ENCODE data around the gene GAB4. TPM values are rescaled to one million over a fixed set of nuclear protein-coding genes. Genes with fewer than 3 reads are reported as not detected.
"Not testable (repeated sequence)": the region's sequence is repeated elsewhere in the genome, so short reads cannot be mapped to it uniquely, and the experiment has no call there.

GAB4 gene
- total RNA-seq, 1 donor from 2014 or later = not detected

DNA sequence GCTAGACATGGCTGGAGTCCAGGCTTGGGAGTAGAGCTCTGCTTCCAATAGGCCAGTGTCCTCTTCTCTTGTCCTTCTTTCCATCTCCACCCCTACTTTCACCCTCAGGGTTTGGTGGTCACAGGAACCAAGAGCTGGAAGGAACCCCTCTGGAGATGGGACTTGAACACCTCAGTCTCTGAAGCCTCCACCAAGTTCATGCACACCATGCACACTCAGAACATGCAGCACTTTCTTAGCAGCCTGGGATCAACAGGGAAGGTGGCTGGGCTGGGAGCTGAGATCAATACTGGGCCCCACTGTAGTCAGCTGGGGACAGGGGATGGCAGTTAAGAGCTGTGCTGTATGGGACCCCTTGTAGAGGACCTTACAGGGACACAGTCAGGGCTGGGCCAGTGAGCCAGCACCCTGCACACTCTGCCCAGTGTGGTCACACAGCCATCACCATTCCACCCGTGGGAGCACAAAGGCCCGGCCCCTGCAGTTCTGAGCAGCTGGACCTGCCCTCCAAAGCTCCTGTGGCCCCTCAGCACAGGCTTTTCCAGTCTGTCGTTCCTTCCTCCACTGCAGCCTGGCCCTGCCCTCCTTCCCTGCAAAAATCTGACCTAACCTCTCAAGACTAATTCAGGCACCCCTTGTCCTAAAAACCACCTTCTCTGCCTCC lies 47.7 kb downstream of the GAB4 start:
- intact Hi-C loops (cut with micrococcal nuclease) = no loop called here

DNA sequence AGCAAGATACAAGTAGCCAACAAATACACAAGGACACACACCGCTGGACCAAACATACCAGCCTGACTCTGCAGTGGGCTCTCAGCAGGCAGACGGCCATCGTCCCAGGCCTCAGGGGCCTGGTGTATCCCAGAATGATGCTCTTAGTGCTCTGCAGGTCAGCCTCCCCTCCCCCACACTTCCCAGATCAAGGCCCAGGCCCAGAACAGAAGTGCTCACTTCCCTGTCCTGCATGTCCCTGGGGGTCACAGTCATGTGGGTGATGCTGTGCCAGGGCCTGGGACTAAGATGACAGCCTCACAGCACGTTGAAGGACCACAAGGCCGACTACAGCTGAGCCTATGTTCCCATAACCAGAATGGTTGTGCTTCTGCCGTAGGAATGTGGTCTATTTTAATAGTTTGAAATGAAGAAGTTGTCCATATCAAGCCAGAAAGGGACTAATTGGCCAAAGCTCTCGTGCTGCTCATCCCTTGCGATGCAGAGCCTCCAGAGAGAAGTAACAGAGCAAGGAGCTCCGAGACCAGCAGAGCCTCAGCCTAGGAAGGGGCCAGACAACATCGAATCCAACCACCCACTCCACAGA lies 48.6 kb downstream of the GAB4 start:
- intact Hi-C loops (cut with micrococcal nuclease) = no loop called here

DNA sequence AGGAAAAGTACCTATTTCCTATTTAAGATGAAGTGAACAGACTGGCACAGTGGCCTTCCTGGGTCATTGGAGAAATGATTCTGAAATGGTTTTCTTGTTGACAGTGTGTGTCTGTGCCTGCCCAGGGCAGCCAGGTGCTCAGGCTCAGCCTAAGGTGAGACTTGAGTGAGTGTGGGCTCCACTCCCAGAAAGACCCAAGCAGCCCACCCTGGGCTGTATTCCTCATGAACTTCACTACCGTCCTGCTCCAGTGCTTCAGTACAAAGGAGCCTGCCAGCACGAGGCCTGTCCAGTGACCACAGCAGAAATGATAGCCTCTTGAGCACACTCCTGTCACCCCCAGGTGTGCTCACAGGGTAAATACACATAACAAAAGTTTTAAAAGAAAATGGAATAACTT lies 49.5 kb downstream of the GAB4 start:
- intact Hi-C loops (cut with micrococcal nuclease) = no loop called here

DNA sequence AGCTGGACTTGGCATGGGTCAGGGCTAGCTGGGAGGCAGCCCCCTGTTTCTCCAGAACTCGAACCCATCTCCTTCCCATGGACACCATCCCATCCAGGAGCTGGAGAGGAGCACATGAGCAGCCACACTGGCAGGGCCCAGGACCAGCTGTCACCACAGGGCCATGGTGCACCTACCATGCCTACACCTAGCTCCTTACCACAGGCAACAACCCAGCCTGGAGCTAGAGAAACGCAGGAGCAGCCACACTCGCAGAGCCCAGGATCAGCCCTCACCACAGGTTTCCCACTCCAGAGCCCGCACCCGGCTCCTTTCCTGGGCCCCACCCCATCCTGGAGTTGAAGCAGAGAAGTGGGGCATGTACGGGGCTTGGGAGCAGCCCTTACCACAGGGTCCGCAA lies 50.2 kb downstream of the GAB4 start:
- intact Hi-C loops (cut with micrococcal nuclease) = no loop called here

DNA sequence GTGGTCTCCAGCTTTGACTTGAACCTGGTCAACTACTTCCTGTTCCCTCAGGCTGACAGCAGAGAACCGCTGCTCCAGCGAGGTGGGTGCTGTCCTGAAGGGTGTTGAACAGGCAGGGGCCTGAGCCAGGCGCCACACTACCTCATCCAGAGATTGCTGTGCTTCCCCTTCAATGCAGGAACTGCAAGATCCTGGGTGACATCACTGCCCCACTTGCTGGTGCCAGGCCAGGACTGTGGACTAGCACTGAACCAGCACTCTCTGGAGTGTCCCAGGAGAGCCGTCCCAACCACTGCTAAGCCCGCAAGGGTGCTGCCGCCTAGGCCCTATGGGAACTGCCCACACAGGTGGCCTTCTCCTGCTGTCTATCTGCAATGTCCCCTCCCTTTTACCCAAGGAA lies 51.7 kb downstream of the GAB4 start:
- intact Hi-C loops (cut with micrococcal nuclease) = no loop called here

DNA sequence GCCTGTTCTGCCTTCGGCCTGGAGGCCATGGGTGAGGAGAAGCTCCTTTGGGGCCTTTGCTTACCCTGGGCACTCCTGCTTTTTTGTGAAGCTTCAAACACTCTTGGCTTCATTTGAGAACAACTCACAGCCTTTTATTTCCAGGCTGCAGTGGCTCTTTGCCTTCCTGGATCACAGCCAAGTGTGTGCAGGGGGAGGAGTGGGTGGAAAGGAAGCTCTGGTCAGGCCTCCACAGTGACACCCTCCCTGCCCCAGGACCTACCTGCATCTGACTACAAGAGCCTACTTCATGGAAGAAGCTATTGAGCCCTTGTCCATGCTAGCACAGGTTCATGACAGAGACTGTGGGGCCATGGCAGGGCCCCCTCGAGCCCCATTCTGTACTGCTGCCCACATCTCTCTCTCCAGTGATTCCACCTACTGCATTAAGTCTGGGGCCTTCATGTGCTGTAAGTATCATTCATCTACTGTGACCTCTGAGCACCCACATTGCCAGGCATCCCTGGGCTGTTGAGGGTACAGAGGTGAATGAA lies 52.3 kb downstream of the GAB4 start:
- intact Hi-C loops (cut with micrococcal nuclease) = no loop called here

DNA sequence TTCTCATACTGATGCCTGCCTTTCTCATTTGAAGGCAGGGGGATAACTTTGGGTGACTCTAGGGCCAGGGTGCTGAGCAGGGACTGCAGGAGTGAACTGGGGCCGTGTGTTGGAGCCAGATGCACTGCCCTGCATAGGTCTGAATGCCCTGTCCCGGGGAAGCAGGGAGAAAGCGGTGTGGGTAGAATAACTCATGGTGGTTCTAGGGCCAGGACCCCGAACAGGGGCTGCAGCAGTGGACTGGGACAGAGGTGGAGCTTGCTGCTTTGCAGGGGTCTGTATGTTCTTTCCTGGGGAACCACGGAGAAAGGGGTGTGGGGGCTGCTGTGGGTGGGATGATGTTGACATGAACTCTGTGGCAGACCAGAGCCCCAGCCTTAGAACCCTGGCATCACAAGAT lies 52.9 kb downstream of the GAB4 start:
- intact Hi-C loops (cut with micrococcal nuclease) = no loop called here

DNA sequence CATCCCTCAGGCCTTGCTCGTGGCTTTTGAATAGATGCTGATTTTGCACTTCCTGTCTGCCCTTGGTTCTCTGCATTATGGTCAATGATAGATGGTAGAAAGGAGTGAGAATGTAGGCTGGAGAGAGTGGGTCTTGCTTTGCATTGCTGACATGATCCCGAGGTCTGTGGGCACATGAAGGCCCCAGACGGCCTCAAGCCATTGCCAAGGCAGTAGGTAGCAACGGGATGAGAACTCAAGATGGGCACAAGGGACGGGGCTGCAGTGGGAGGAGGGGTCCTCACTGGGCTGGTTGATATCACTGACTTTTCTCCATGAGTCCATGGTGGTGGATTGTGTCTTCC lies 54.0 kb downstream of the GAB4 start:
- intact Hi-C loops (cut with micrococcal nuclease) = no loop called here

DNA sequence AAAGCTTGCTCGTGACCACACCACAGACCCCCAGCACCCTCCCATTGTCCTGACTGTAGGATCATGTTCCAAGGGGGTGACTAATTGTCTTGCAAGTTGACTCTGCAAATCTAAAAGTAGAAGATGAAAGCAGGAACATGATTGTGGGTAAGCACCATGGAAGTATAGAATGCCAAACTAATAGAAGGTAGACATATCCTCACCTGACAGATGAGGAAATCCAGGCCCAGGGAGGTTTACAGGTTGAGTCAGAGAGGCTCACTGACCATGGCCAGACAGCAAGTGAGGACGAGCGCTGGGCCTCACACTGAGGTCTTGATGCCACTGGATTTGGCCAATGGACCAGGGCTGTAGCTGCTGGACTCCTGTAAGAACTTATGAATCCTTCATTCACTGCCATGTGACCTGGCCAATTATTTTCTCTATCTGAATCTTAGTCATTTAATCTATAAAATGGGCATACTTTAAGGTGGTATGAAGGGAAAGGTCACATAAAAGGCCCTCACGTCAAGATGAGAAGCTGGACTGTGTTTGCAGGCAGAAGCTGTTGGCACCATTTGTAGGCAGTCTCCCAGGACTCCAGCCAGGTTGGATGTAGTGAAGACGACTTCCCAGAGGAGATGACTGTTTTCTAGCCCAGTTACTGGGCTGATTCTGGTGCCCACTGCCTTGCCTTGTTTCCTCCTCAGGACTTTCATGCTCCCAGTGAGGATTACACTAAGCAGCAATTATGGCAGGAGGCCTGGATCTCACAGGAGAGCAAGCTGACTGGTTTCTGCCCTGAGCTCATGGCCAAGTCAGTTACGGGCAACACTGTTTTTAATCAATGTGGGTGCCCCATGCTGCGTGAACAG lies 54.6 kb downstream of the GAB4 start:
- intact Hi-C loops (cut with micrococcal nuclease) = no loop called here

DNA sequence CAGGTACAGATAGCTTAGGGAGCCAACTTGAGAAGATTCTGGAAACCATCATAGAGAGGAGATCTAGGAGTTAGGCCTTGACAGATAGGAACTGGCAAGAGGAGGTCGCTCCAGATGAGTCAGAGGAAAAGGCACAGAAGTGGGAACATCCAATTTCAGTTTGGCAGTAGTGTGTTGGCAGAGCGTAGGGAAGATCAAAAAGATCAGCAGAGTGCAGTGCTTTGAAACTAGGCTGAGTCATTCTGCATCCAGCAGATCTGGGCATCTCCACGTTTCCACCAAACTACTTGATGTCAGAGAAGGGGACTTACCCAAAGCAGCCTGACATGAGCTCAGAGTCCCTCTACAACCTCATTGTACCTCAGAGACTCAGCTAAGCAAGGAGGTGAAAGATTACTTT lies 58.5 kb downstream of the GAB4 start:
- intact Hi-C loops (cut with micrococcal nuclease) = no loop called here

DNA sequence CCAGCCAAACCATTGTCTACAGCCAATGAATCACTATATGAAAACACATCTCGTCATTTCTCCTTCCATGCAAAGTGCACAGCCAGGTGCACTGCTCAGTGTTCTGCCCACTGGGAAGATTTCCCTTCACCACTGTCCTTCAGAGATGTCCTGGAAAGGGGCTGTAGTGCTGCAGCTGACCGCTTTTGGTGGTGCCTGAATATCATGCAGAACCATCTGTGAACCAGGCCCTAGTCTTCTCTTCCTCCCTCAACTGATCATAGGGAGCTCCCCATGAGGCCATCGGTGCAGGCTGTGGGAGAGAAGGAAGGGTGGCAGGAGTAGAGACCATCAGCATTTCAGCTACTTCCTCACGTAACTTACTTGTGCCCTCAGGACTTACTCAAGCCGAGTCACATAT lies 70.2 kb downstream of the GAB4 start:
- intact Hi-C loops (cut with micrococcal nuclease) = no loop called here

DNA sequence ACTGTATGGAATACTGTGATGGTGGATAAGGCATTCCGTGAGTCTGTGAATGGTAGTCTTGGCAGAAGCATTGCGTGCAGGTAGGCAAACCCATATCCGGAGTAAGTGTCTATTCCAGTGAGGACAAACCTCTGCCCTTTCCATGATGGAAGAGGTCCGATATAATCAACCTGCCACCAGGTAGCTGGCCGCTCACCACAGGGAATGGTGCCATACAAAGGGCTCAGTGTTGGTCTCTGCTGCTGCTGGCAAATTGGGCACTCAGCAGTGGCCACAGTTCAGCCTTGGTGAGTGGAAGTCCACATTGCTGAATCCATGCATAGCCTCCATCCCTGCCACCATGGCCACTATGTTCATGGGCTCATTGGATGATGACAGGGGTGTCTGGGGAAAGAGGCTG lies 70.8 kb downstream of the GAB4 start:
- intact Hi-C loops (cut with micrococcal nuclease) = not testable (repeated sequence)

DNA sequence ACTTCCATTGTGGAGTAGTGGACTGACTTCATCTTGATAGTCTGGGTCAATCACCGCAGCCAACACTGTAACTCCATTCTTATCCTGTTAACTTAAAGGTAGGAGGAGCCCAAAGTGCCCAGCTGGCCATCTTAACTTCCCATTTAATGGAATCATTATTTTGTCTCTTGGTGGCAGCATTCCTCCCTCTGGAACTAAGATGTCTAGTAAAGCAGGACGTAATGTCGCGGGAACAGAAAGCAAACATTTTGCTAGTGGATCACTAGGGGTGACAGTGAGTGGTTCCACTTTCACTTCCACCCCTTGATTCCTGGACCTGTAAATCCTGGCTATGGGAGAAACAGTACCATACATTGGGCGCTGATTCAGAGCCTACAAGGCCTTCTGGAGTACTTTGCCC lies 71.4 kb downstream of the GAB4 start:
- intact Hi-C loops (cut with micrococcal nuclease) = no loop called here

DNA sequence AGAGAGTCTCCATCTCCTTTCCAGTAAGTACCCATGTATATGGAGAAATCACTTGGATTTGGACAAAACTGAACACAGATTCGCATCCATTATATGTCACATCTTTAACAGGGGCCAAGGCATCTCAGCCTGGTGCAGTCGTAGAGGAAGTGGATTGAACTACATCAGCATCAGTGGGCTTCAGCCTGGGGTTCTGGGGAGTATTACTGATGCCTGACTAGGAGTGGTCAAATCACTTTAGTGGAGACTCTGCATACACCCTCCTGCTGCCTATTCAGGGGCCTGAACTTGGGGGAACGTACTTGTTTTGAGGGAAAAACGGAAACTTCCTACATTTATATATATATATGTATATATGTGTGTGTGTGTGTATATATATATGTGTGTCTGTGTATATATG lies 72.8 kb downstream of the GAB4 start:
- intact Hi-C loops (cut with micrococcal nuclease) = no loop called here

DNA sequence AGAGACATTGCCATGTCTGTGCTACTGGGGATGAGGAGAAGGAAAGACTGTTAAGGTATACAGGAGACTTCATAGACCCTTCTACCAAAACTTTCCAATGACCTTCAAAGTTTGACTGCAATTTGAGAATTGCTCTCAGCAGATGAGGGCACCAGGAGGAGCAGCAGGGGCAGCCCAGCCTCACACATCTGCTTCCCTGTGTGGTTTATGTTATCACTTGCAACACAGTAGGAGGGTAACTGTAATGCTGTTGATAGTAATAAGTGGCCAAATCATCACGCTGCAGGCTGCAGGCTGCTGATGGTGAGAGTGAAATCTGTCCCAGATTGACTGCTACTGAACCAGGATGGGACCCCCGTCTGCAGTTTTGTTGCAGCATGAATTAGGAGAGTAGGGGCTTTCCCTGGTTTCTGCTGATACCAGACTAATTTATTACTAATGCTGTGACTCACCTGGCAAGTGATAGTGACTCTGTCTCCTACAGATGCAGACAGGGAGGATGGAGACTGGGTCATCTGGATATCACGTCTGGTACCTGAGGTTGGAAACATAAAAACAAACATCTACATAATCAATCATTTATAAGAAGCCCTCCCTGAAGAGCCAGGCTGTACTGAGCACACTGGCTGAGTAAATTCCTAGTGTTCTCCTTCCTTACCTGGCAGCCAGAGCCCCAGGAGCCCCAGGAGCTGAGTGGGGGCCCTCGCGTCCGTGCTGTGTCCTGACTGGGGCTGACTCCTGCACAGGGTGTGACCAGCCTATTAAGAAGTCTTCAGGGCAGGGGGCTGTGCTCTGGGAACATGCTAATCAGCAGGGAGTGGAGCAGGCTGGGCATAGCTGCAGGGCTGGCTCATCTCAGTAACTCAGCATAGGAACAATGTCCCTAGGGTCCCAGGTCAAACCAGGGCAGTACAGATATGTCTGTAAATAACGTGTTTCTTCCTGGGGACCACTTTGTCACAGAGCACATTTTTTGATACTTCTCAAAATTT lies 74.4 kb downstream of the GAB4 start:
- intact Hi-C loops (cut with micrococcal nuclease) = no loop called here

DNA sequence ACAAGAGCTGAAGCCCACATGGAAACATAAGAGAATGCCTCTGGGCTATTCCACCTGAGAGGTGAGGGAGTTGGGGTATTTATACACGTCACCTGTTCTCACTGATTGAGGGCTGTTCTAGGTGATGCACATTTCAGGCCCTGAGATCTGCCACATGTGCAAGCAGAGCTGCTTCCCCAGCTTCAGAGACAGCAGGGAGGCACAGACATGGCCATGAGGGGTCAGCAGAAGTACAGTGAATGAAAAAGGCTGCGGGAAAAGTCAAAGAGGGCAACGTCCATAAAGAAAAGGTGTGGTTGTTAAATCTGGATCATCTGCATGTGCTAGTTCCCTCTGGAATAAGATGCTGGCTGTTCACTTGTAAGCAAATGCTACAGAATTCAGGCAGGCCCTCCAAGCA lies 75.4 kb downstream of the GAB4 start:
- intact Hi-C loops (cut with micrococcal nuclease) = no loop called here

DNA sequence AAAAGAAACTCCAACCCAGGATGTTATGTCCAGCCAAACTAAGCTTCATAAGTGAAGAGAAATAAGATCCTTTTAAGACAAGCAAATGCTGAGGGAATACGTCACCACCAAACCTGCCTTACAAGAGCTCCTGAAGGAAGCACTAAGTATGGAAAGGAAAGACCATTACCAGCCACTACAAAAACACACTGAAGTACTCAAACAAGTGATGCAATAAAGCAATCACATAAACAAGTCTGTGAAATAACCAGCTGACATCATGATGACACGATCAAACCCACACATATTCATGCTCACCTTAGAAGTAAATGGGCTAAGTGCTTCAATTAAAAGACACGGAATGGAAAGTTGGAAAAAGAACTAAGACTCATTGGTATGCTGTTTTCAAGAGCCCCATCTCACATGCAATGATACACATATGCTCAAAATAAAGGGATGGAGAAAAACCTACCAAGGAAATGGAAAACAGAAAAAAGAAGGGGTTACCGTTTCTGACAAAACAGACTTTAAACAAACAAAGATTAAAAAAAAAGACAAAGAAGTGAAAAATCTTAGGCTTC lies 82.5 kb downstream of the GAB4 start:
- intact Hi-C loops (cut with micrococcal nuclease) = no loop called here

DNA sequence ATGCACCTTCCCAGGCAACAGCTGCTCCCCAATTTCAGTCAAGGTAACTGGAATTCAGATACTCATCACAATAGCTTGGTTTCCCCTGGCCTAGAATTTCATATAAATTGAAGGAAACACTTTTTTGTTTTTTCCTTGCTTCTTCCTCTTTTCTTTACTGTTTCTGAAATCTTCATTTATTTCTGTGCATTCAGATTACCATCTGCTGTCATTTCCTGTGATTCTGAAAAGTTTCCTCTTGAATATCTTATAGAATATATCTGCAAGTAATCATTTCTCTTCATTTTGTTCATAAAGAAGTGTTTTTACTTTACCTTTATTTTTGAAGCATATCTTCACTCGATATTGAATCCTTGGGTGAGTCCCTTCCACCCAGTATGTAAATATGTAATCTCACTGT lies 85.3 kb downstream of the GAB4 start:
- intact Hi-C loops (cut with micrococcal nuclease) = no loop called here

DNA sequence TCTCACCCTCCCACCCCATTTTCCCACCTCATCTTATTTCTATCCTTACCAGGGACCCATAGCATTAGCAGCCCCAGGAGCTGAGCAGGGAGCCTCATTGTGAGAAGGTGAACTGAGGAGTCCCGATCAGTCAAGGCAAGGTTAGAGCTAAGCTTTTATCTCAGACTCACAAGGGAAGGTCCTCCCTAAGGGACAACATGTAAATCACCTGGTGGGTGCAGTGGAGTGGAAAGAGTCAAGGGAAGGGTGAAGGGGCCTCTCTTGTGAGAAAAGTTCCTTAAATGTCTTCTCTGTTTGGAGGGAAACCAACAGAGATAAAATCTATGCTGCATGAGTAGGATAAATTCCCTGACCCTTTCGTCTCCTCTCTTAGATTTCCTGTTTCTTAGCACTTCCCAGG lies 85.9 kb downstream of the GAB4 start:
- intact Hi-C loops (cut with micrococcal nuclease) = no loop called here

DNA sequence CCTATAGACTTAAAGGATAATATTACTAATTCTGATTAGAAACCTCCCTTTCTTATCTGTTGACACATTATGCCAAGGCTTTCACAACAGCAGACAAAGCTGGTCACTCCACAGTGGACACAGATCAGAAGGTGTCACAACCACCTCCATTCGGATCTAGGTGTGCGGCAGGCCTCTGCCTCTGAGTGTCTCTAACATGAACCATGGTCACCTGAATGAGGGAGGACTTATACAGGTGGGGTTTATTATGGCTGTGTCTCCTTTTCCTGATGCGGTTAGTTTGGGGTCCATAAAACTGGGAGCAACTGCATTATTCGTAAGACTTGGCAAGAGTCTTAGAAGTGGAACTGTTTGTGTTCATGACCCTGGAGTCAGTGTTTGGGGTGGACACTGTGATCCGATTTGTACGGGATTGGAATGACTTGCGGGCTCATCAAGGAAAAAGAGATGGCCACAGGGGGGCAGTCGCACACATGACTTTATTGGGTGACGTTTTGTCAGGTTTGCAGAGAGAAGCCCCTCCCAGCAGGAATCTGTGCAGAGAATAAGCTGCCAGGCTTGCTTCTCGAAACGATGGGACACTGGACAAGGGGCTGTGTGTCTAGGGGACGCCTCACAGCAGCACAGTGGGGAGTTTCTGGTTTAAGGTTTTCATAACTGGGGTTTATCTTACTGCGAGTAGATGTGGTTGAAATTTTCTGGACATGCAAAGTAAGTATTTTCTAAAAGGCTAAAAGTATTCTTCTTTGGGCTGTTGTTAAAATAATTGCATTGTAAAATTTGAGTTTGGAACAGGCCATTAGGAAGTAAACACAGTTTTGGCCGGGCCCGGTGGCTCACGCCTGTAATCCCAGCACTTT lies 90.6 kb downstream of the GAB4 start:
- intact Hi-C loops (cut with micrococcal nuclease) = loop anchor here (1.0 to 10.0 kb wide), 2 partner anchors 143 to 584 kb away; no protein-coding TSS in a partner anchor

Measured in T-helper 2 cell treated with Interferon-gamma antibody and Interleukin-4, amounts not matched to agents 100 ng/mL and 5 ng/mL, for 36 hours (primary cell).